ENCODE measurements around the gene TSKS.

The TSKS gene

GRCh38 chr19:49766007-49766929 is 3.2 kb upstream of the TSKS start:
- DNase-seq: peak; percentile 99
- peaks cover 10% of the 10 kb centered on the region for H3K4me1 ChIP-seq (ENCODE audit: low read length)
- peaks cover 8% of the 10 kb centered on the region; the same call in 1 of the 2 replicates for H3K27me3 ChIP-seq (replicated peaks; ENCODE audit: insufficient read depth, low read length)
- H3K36me3 ChIP-seq (replicated peaks; ENCODE audit: insufficient read depth, low read length): no peaks in the 10 kb centered on the region
- H3K27ac ChIP-seq (ENCODE audit: low read length): peak overlapping the region; percentile 44; the same call in 1 of the 2 replicates
- H3F3A ChIP-seq (ENCODE audit: insufficient read depth, low read length): 0 out of 2 replicates have a peak, but pooled peaks cover 5% of the 10 kb centered on the region
- TF ChIP-seq EZH2phosphoT487 (IDR thresholded peaks at IDR 0.05; ENCODE audit: low read length) (no peak), EZH2 (optimal IDR thresholded peaks at IDR 0.05; ENCODE audit: low read depth, low read length) (no peak), CTCF (IDR thresholded peaks at IDR 0.05; ENCODE audit: low read length) (no peak)
- peak overlapping the region; percentile 54; the same call in 1 of the 2 replicates for H3K9ac ChIP-seq (ENCODE audit: low read length)
- H3K79me2 ChIP-seq (ENCODE audit: low read length): peaks cover 33% of the 10 kb centered on the region
- H3K4me2 ChIP-seq (ENCODE audit: low read depth, low read length): peak overlapping the region; percentile 71
- no peaks in the 10 kb centered on the region for H3K9me2 ChIP-seq (replicated peaks; ENCODE audit: insufficient read depth, low read length)
- peak overlapping the region; percentile 67 for H3K4me3 ChIP-seq (ENCODE audit: low read length)
- no peaks in the 10 kb centered on the region for H4K20me1 ChIP-seq (ENCODE audit: insufficient read depth, low read length)
- no peaks in the 10 kb centered on the region for H3K9me3 ChIP-seq (replicated peaks; ENCODE audit: insufficient read depth, low read length)
- H2AFZ ChIP-seq (ENCODE audit: low read length): peak overlapping the region; percentile 92

GRCh38 chr19:49764341-49764740 is 1.2 kb upstream of the TSKS start:
- no peaks in the 10 kb centered on the region for H4K20me1 ChIP-seq (ENCODE audit: insufficient read depth, low read length)
- H3K27me3 ChIP-seq (replicated peaks; ENCODE audit: insufficient read depth, low read length): peaks cover 8% of the 10 kb centered on the region; the same call in 1 of the 2 replicates
- peaks cover 22% of the 10 kb centered on the region for H3K79me2 ChIP-seq (ENCODE audit: low read length)
- no peak overlapping the region for H3K4me2 ChIP-seq (ENCODE audit: low read depth, low read length)
- H3K27ac ChIP-seq (ENCODE audit: low read length): no peak overlapping the region
- H2AFZ ChIP-seq (ENCODE audit: low read length): no peak overlapping the region
- no peaks in the 10 kb centered on the region for H3K9me3 ChIP-seq (replicated peaks; ENCODE audit: insufficient read depth, low read length)
- TF ChIP-seq EZH2phosphoT487 (IDR thresholded peaks at IDR 0.05; ENCODE audit: low read length) (no peak), CTCF (IDR thresholded peaks at IDR 0.05; ENCODE audit: low read length) (no peak), EZH2 (optimal IDR thresholded peaks at IDR 0.05; ENCODE audit: low read depth, low read length) (no peak)
- H3K4me1 ChIP-seq (ENCODE audit: low read length): peaks cover 10% of the 10 kb centered on the region
- no peak overlapping the region for H3K9ac ChIP-seq (ENCODE audit: low read length)
- 0 out of 2 replicates have a peak, but pooled peaks cover 5% of the 10 kb centered on the region for H3F3A ChIP-seq (ENCODE audit: insufficient read depth, low read length)
- H3K36me3 ChIP-seq (replicated peaks; ENCODE audit: insufficient read depth, low read length): no peaks in the 10 kb centered on the region
- H3K4me3 ChIP-seq (ENCODE audit: low read length): no peak overlapping the region
- H3K9me2 ChIP-seq (replicated peaks; ENCODE audit: insufficient read depth, low read length): no peaks in the 10 kb centered on the region
- no peak for DNase-seq

GRCh38 chr19:49761625-49762311 is 1.3 kb downstream of the TSKS start:
- no peaks in the 10 kb centered on the region for H3K9me3 ChIP-seq (replicated peaks; ENCODE audit: insufficient read depth, low read length)
- H3K9ac ChIP-seq (ENCODE audit: low read length): no peak overlapping the region
- 0 out of 2 replicates have a peak, but pooled peaks cover 5% of the 10 kb centered on the region for H3F3A ChIP-seq (ENCODE audit: insufficient read depth, low read length)
- H3K4me2 ChIP-seq (ENCODE audit: low read depth, low read length): no peak overlapping the region
- peaks cover 5% of the 10 kb centered on the region for H3K4me1 ChIP-seq (ENCODE audit: low read length)
- H4K20me1 ChIP-seq (ENCODE audit: insufficient read depth, low read length): no peaks in the 10 kb centered on the region
- no peak overlapping the region for H3K4me3 ChIP-seq (ENCODE audit: low read length)
- TF ChIP-seq EZH2phosphoT487 (IDR thresholded peaks at IDR 0.05; ENCODE audit: low read length): no peak
- TF ChIP-seq EZH2 (optimal IDR thresholded peaks at IDR 0.05; ENCODE audit: low read depth, low read length): no peak
- TF ChIP-seq CTCF (IDR thresholded peaks at IDR 0.05; ENCODE audit: low read length): no peak
- no peak overlapping the region for H3K27ac ChIP-seq (ENCODE audit: low read length)
- DNase-seq: no peak
- no peaks in the 10 kb centered on the region for H3K36me3 ChIP-seq (replicated peaks; ENCODE audit: insufficient read depth, low read length)
- no peaks in the 10 kb centered on the region for H3K9me2 ChIP-seq (replicated peaks; ENCODE audit: insufficient read depth, low read length)
- no peaks in the 10 kb centered on the region for H3K79me2 ChIP-seq (ENCODE audit: low read length)
- H3K27me3 ChIP-seq (replicated peaks; ENCODE audit: insufficient read depth, low read length): peaks cover 17% of the 10 kb centered on the region
- H2AFZ ChIP-seq (ENCODE audit: low read length): no peak overlapping the region
